Measurements from ENCODE around the gene SSMEM1.
"Not testable (repeated sequence)": the region's sequence is repeated elsewhere in the genome, so short reads cannot be mapped to it uniquely, and the experiment has no call there.

SSMEM1 gene

GRCh38 chr7:130207642-130208041 lies at the start of gene SSMEM1:
Gene SSMEM1, plus strand, starts transcription at chr7:130207860. Its CDS starts 51 bp downstream, at chr7:130207911.
- no peak within 1 kb of the TSS for H3K4me3 ChIP-seq (ENCODE audit: low read depth, low read length)
- DNase-seq (ENCODE audit: low read depth) = peak; percentile 39

GRCh38 chr7:130160023-130160422 lies 47.6 kb upstream of the SSMEM1 start:
- no peak for DNase-seq (ENCODE audit: low read depth)

GRCh38 chr7:130160455-130160854 lies 47.2 kb upstream of the SSMEM1 start:
- no peak for DNase-seq (ENCODE audit: low read depth)
- H3K4me3 ChIP-seq (ENCODE audit: low read depth, low read length) = no peak overlapping the region

More at GRCh38 chr7:130160023-130160422, 47.6 kb upstream of the SSMEM1 start:
- no peak overlapping the region for H3K4me3 ChIP-seq (ENCODE audit: low read depth, low read length)

- H3K4me3 ChIP-seq (ENCODE audit: low read depth, low read length) = no peak overlapping the region
- no peak for DNase-seq (ENCODE audit: low read depth)
Measured at GRCh38 chr7:130162196-130162595, 45.5 kb upstream of the SSMEM1 start.

- H3K4me3 ChIP-seq (ENCODE audit: low read depth, low read length) = no peak overlapping the region
- DNase-seq (ENCODE audit: low read depth) = no peak
Measured at GRCh38 chr7:130174237-130174959, 33.3 kb upstream of the SSMEM1 start.

- DNase-seq (ENCODE audit: low read depth) = no peak
- H3K4me3 ChIP-seq (ENCODE audit: low read depth, low read length) = no peak overlapping the region
Measured at GRCh38 chr7:130178251-130178650, 29.4 kb upstream of the SSMEM1 start.

- no peak for DNase-seq (ENCODE audit: low read depth)
Measured at GRCh38 chr7:130179631-130180030, 28.0 kb upstream of the SSMEM1 start.

GRCh38 chr7:130180571-130181262 lies 26.9 kb upstream of the SSMEM1 start:
- DNase-seq (ENCODE audit: low read depth) = no peak
- H3K4me3 ChIP-seq (ENCODE audit: low read depth, low read length) = no peak overlapping the region

More at GRCh38 chr7:130179631-130180030, 28.0 kb upstream of the SSMEM1 start:
- H3K4me3 ChIP-seq (ENCODE audit: low read depth, low read length) = no peak overlapping the region

GRCh38 chr7:130181263-130181605 lies 26.4 kb upstream of the SSMEM1 start:
- no peak overlapping the region for H3K4me3 ChIP-seq (ENCODE audit: low read depth, low read length)
- DNase-seq (ENCODE audit: low read depth) = no peak

GRCh38 chr7:130182990-130183389 lies 24.7 kb upstream of the SSMEM1 start:
- DNase-seq (ENCODE audit: low read depth) = no peak
- H3K4me3 ChIP-seq (ENCODE audit: low read depth, low read length) = no peak overlapping the region

- not testable (repeated sequence) for DNase-seq (ENCODE audit: low read depth); H3K4me3 ChIP-seq (ENCODE audit: low read depth, low read length)
Measured at GRCh38 chr7:130184349-130184748, 23.3 kb upstream of the SSMEM1 start.

- DNase-seq (ENCODE audit: low read depth) = no peak
- no peak overlapping the region for H3K4me3 ChIP-seq (ENCODE audit: low read depth, low read length)
Measured at GRCh38 chr7:130187360-130187759, 20.3 kb upstream of the SSMEM1 start.

- DNase-seq (ENCODE audit: low read depth) = no peak
- H3K4me3 ChIP-seq (ENCODE audit: low read depth, low read length) = no peak overlapping the region
Measured at GRCh38 chr7:130189343-130189742, 18.3 kb upstream of the SSMEM1 start.

GRCh38 chr7:130191791-130192190 lies 15.9 kb upstream of the SSMEM1 start:
- H3K4me3 ChIP-seq (ENCODE audit: low read depth, low read length) = no peak overlapping the region
- DNase-seq (ENCODE audit: low read depth) = no peak

- DNase-seq (ENCODE audit: low read depth) = no peak
- H3K4me3 ChIP-seq (ENCODE audit: low read depth, low read length) = no peak overlapping the region
Measured at GRCh38 chr7:130195396-130195795, 12.3 kb upstream of the SSMEM1 start.

- H3K4me3 ChIP-seq (ENCODE audit: low read depth, low read length) = no peak overlapping the region
- no peak for DNase-seq (ENCODE audit: low read depth)
Measured at GRCh38 chr7:130196476-130196875, 11.2 kb upstream of the SSMEM1 start.

- DNase-seq (ENCODE audit: low read depth) = no peak
- H3K4me3 ChIP-seq (ENCODE audit: low read depth, low read length) = no peak overlapping the region
Measured at GRCh38 chr7:130197094-130197493, 10.6 kb upstream of the SSMEM1 start.

GRCh38 chr7:130201796-130202195 lies 5.9 kb upstream of the SSMEM1 start:
- no peak overlapping the region for H3K4me3 ChIP-seq (ENCODE audit: low read depth, low read length)
- no peak for DNase-seq (ENCODE audit: low read depth)

GRCh38 chr7:130205084-130205947 lies 2.3 kb upstream of the SSMEM1 start, which contains the start of gene TMEM209:
Gene TMEM209, minus strand, starts transcription at chr7:130205406. Its CDS starts 31 bp downstream, at chr7:130205375.
- DNase-seq (ENCODE audit: low read depth) = peak; percentile 90
- H3K4me3 ChIP-seq (ENCODE audit: low read depth, low read length) = peak within 1 kb of the TSS; percentile 58

GRCh38 chr7:130207033-130207432 lies 627 bp upstream of the SSMEM1 start:
- H3K4me3 ChIP-seq (ENCODE audit: low read depth, low read length) = no peak overlapping the region
- DNase-seq (ENCODE audit: low read depth) = no peak

Measured in skeletal muscle cell (primary cell).